Measurements from ENCODE around the gene YAE1.

GRCh38 chr7:39557911-39558310 lies 8.3 kb upstream of the YAE1 start:
- TF ChIP-seq CTCF (IDR thresholded peaks at IDR 0.05; ENCODE audit: insufficient read depth, low read length, poor library complexity, severe bottlenecking) = no peak
- TF ChIP-seq EZH2phosphoT487 (conservative IDR thresholded peaks at IDR 0.05; ENCODE audit: low read length) = no peak

Data from SU-DHL-6 (cell line).